Trophoblast cell (in vitro differentiated cells and primary cell): ENCODE measurements around the gene ZGPAT.

ENCODE experiments used
- DNase-seq, 2 donors: peaks; one replicate each; pipeline ENCODE4 v3.0.0-alpha.2; 2016
- H2AFZ ChIP-seq: 2 replicates; pipeline ENCODE4 v1.6.1; 2013; ENCODE audit warnings: low read length, moderate library complexity, mild to moderate bottlenecking; ENCODE audit not compliant: insufficient read depth, poor library complexity
- H2AK5ac ChIP-seq: 2 replicates; pipeline ENCODE4 v1.6.1; 2013; ENCODE audit warnings: mild to moderate bottlenecking, low read length
- H2BK120ac ChIP-seq: 2 replicates; pipeline ENCODE4 v1.6.1; 2013; ENCODE audit warnings: low read length, mild to moderate bottlenecking, moderate library complexity; ENCODE audit not compliant: insufficient read depth, poor library complexity
- H2BK12ac ChIP-seq: 2 replicates; pipeline ENCODE4 v1.6.1; 2013; ENCODE audit warnings: mild to moderate bottlenecking, low read length, moderate library complexity
- H2BK5ac ChIP-seq: 2 replicates; pipeline ENCODE4 v1.6.1; 2013; ENCODE audit warnings: low read length, low read depth, moderate library complexity, mild to moderate bottlenecking; ENCODE audit not compliant: poor library complexity
- H3K14ac ChIP-seq: 2 replicates; pipeline ENCODE4 v1.6.1; 2013; ENCODE audit warnings: mild to moderate bottlenecking, low read length
- H3K18ac ChIP-seq: 2 replicates; pipeline ENCODE4 v1.6.1; 2013; ENCODE audit warnings: mild to moderate bottlenecking, low read length
- H3K23ac ChIP-seq: 2 replicates; pipeline ENCODE4 v1.6.1; 2013; ENCODE audit warnings: low read length
- H3K27ac ChIP-seq: 2 replicates; pipeline ENCODE4 v1.5.1; 2013; ENCODE audit warnings: low read depth, mild to moderate bottlenecking, inconsistent platforms, low read length, moderate library complexity
- H3K27me3 ChIP-seq: 2 replicates; pipeline ENCODE4 v1.6.1; 2013; ENCODE audit warnings: inconsistent platforms, mild to moderate bottlenecking, low read length, moderate library complexity; ENCODE audit not compliant: insufficient read depth
- H3K36me3 ChIP-seq, 2 experiments: 1 replicate in 1 of 2; 2 replicates in 1 of 2; pipeline ENCODE4 v1.6.1; 2013; ENCODE audit warnings: low read length in 2 of 2, mild to moderate bottlenecking in 2 of 2, moderate library complexity in 1 of 2; ENCODE audit not compliant: insufficient read depth in 2 of 2, control insufficient read depth in 1 of 2
- H3K4ac ChIP-seq: 2 replicates; pipeline ENCODE4 v1.6.1; 2013; ENCODE audit warnings: low read depth, mild to moderate bottlenecking, low read length, moderate library complexity
- H3K4me1 ChIP-seq, 2 experiments: 1 replicate in 1 of 2; 2 replicates in 1 of 2; pipeline ENCODE4 v1.6.1; 2013; ENCODE audit warnings: low read length in 2 of 2, mild to moderate bottlenecking in 2 of 2, moderate library complexity in 1 of 2; ENCODE audit not compliant: insufficient read depth in 2 of 2, control insufficient read depth in 1 of 2
- H3K4me2 ChIP-seq: 2 replicates; pipeline ENCODE4 v1.6.1; 2013; ENCODE audit warnings: inconsistent platforms, mild to moderate bottlenecking, low read length, moderate library complexity
- H3K4me3 ChIP-seq: 2 replicates; pipeline ENCODE4 v1.5.1; 2013; ENCODE audit warnings: mild to moderate bottlenecking, low read depth, low read length, inconsistent platforms
- H3K79me1 ChIP-seq: one replicate; pipeline ENCODE4 v1.6.1; 2013; ENCODE audit warnings: low read length
- H3K79me2 ChIP-seq: 2 replicates; pipeline ENCODE4 v1.6.1; 2013; ENCODE audit warnings: low read length, mild to moderate bottlenecking; ENCODE audit not compliant: control insufficient read depth, insufficient read depth, poor library complexity
- H3K9ac ChIP-seq: 2 replicates; pipeline ENCODE4 v1.6.1; 2013; ENCODE audit warnings: mild to moderate bottlenecking, low read length
- H3K9me3 ChIP-seq: 2 replicates; pipeline ENCODE4 v1.6.1; 2013; ENCODE audit warnings: low read depth, mild to moderate bottlenecking, control low read depth, inconsistent platforms, low read length; ENCODE audit not compliant: insufficient read depth
- H4K12ac ChIP-seq: 2 replicates; pipeline ENCODE4 v1.6.1; 2013; ENCODE audit warnings: low read depth, mild to moderate bottlenecking, low read length, moderate library complexity
- H4K8ac ChIP-seq: 2 replicates; pipeline ENCODE4 v1.6.1; 2013; ENCODE audit warnings: low read depth, mild to moderate bottlenecking, low read length, moderate library complexity
- H4K91ac ChIP-seq: one replicate; pipeline ENCODE4 v1.6.1; 2013; ENCODE audit warnings: low read depth, mild to moderate bottlenecking, low read length, moderate library complexity
- WGBS: extraction: QIAGEN DNeasy Blood & Tissue Kit; methylation state at CpG from one replicate; pipeline ENCODE4 v1.1.7; 2013; ENCODE audit warnings: missing lambda C conversion rate; ENCODE audit not compliant: insufficient read length, insufficient coverage; ENCODE audit errors: extremely low coverage; 5-methylcytosine and 5-hydroxymethylcytosine counted together

Gene ZGPAT

DNA sequence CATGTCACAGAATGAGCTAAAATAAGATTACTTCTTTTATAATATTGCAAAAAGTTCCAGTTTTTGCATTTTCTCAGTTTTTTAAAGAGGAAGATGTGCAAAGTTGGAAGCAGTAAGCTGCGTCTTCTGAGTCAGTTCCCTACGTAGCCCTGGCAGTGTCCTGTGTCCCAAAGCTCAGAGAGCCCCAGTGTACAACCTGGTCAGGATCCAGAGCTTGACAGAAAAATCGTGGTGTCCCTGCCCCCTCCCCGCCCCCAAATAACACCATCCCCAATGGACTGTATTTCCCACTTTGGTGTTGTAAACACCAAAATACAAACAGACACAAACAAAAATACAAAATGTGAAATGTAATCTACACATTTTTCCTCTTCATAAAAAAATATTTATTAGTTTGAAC, 36.3 kb downstream of the ZGPAT start:
- Histone ChIP-seq H3K23ac (no peak overlapping the region), H3K4me1 (peaks cover 8 to 10% of the 10 kb centered on the region in 2 experiments), H3K79me1 (peaks cover 13% of the 10 kb centered on the region), H2BK12ac (no peak overlapping the region), H3K9me3 (no peaks in the 10 kb centered on the region), H3K4me3 (no peak overlapping the region), H3K4ac (no peak overlapping the region), H3K27ac (no peak overlapping the region), H2AFZ (no peak overlapping the region), H3K9ac (no peak overlapping the region), H3K14ac (no peak overlapping the region), H2AK5ac (no peak overlapping the region), H2BK5ac (no peak overlapping the region), H3K4me2 (no peak overlapping the region), H2BK120ac (no peak overlapping the region), H4K91ac (no peak overlapping the region), H3K18ac (no peak overlapping the region), H4K12ac (no peak overlapping the region), H3K27me3 (no peaks in the 10 kb centered on the region), H3K36me3 (peaks cover 34 to 43% of the 10 kb centered on the region in 2 experiments), H4K8ac (no peak overlapping the region), H3K79me2 (peaks cover 7% of the 10 kb centered on the region)
- no CpG with 5 or more reads among the region's 4 CpGs for WGBS
- no peak for DNase-seq

DNA sequence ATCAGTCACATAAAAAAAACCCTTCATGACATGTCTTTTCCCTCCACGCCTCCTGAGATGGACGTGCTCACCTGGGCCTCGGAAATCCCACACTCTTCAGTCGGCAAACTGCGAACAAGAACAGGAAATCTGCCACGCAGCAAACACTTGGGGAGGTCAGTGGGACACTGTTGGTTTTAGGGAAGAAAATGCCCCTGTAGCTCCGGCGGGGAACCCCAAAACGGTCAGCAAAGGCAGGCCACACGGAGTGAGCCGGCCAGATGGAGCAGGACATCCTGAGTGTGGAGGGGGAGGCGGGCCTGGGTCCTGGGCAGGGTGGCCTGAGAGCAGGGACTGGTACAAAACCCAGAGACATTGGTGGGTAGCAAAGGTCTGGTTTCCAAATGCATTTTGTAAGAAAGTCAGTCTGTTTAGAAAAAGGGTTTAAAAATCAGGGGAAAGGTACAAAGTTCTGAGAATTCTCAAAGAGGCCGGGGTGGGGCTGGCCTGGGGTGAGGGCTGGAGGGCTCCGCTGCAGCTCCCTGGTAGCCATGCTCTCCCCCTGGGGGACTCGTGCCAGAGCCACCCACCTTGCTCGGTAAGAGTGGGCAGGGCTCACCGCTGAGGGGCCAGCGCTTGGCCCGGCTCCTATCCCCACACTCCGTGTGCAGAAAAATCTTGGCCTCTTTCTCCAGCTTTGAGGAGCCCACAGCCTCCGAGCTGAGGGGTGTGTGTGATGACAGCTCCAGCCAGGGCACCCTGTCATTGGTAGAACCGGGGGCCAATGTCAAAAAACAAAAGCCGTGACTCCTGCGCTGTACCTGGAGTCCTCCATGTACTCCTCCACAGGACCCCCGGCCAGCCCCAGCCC, 37.0 kb downstream of the ZGPAT start:
- no peak for DNase-seq
- no CpG with 5 or more reads among the region's 25 CpGs for WGBS
- no peak overlapping the region for H4K8ac ChIP-seq

DNA sequence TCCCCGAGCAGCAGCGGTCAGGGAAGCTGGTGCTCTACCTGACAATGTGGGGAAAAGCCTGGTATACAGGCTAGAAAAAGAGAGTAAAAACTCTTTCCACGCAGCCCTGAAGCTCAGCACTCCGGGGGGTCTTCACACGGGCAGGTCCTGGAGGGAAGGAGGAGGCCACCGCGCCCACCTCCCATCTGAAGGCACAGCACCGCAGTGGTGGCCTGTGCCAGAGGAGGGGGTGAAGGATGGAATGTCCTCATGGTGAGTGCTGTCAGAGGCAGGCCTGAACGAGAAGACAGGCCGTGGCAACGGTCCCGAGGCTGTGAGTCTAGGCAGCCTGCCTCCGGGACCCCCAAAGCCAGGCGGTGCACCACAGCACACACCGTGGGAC, 37.6 kb downstream of the ZGPAT start:
- H2BK5ac ChIP-seq, result no peak overlapping the region

More for the DNA sequence above, 37.0 kb downstream of the ZGPAT start:
- no peaks in the 10 kb centered on the region for H3K9me3 ChIP-seq
- peaks cover 13% of the 10 kb centered on the region for H3K79me1 ChIP-seq
- H3K79me2 ChIP-seq, result peaks cover 7% of the 10 kb centered on the region
- no peak overlapping the region for H3K14ac ChIP-seq
- no peak overlapping the region for H3K4me3 ChIP-seq
- H2BK12ac ChIP-seq, result no peak overlapping the region
- H3K36me3 ChIP-seq, result peaks cover 34 to 43% of the 10 kb centered on the region in 2 experiments
- H3K9ac ChIP-seq, result no peak overlapping the region
- H3K4me2 ChIP-seq, result no peak overlapping the region
- no peak overlapping the region for H4K91ac ChIP-seq
- no peak overlapping the region for H3K18ac ChIP-seq
- H2AK5ac ChIP-seq, result no peak overlapping the region
- H4K12ac ChIP-seq, result no peak overlapping the region
- no peak overlapping the region for H2AFZ ChIP-seq
- no peak overlapping the region for H3K23ac ChIP-seq
- H3K4me1 ChIP-seq, result peaks cover 8 to 10% of the 10 kb centered on the region in 2 experiments
- H2BK120ac ChIP-seq, result no peak overlapping the region
- no peak overlapping the region for H3K27ac ChIP-seq
- H2BK5ac ChIP-seq, result no peak overlapping the region
- no peak overlapping the region for H3K4ac ChIP-seq
- H3K27me3 ChIP-seq, result no peaks in the 10 kb centered on the region

DNA sequence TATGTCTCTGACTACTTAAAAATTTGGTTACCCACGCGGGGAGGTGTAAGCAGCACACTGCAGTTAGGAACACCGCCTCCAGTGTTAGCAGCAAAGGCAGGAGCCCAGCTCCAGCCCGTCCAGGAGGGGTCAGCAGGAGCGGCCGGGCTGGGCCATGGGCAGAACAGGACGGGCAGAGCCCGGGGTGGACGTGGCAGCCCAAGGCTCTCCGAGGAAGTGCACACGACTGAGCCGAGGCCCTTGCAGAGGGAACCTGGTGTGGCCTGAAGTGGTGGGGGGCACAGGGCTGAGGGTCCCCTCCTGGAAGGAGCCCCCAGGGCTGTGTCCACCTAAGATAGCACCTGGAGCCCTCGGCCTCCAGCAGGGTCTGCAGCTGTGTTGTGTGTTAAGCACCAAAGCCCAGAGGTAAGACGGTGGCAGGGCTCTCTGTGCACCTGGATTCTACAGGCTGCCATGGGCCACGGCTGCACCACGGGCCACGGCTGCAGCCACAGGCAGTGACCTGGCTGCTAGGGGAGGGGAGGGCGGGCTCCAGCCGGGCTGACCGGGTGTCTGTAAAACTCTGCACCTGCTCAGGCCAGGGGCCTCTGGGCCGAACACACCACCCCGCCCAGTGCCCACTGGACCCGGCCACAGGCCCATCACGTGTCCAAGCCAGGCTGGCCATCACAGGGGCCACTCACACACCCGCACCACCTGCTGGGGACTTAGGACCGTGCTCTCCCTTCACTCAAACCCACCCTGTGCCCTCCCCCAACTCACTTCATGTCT, 38.3 kb downstream of the ZGPAT start:
- H3K23ac ChIP-seq, result no peak overlapping the region
- WGBS, result no CpG with 5 or more reads among the region's 26 CpGs

More for the DNA sequence above, 37.6 kb downstream of the ZGPAT start:
- H3K4ac ChIP-seq, result no peak overlapping the region
- H3K27ac ChIP-seq, result no peak overlapping the region
- H2BK120ac ChIP-seq, result no peak overlapping the region
- peaks cover 10% of the 10 kb centered on the region for H3K79me1 ChIP-seq
- no peak overlapping the region for H2AK5ac ChIP-seq
- no peak overlapping the region for H3K9ac ChIP-seq
- H3K14ac ChIP-seq, result no peak overlapping the region
- H4K91ac ChIP-seq, result no peak overlapping the region
- H3K27me3 ChIP-seq, result no peaks in the 10 kb centered on the region
- H2AFZ ChIP-seq, result no peak overlapping the region
- DNase-seq, result no peak
- H3K23ac ChIP-seq, result no peak overlapping the region
- peaks cover 34 to 43% of the 10 kb centered on the region in 2 experiments for H3K36me3 ChIP-seq
- H4K8ac ChIP-seq, result no peak overlapping the region
- no peak overlapping the region for H3K4me3 ChIP-seq
- no peak overlapping the region for H3K4me2 ChIP-seq
- H3K79me2 ChIP-seq, result peaks cover 5% of the 10 kb centered on the region
- WGBS, result no CpG with 5 or more reads among the region's 15 CpGs
- H4K12ac ChIP-seq, result no peak overlapping the region
- H2BK12ac ChIP-seq, result no peak overlapping the region
- peaks cover 8 to 10% of the 10 kb centered on the region in 2 experiments for H3K4me1 ChIP-seq
- H3K18ac ChIP-seq, result no peak overlapping the region
- H3K9me3 ChIP-seq, result no peaks in the 10 kb centered on the region

More for the DNA sequence above, 38.3 kb downstream of the ZGPAT start:
- Histone ChIP-seq H3K36me3 (peaks cover 34 to 43% of the 10 kb centered on the region in 2 experiments), H2BK5ac (no peak overlapping the region), H2BK12ac (no peak overlapping the region), H3K79me2 (peaks cover 2% of the 10 kb centered on the region), H3K18ac (no peak overlapping the region), H3K4ac (no peak overlapping the region), H3K27me3 (no peaks in the 10 kb centered on the region), H2AK5ac (no peak overlapping the region), H3K79me1 (peaks cover 4% of the 10 kb centered on the region), H4K91ac (no peak overlapping the region), H3K4me1 (peaks cover 5 to 7% of the 10 kb centered on the region in 2 experiments), H3K9ac (no peak overlapping the region), H3K4me2 (no peak overlapping the region), H3K9me3 (no peaks in the 10 kb centered on the region), H2AFZ (no peak overlapping the region), H4K12ac (no peak overlapping the region), H3K14ac (no peak overlapping the region), H4K8ac (no peak overlapping the region), H3K4me3 (no peak overlapping the region), H3K27ac (no peak overlapping the region), H2BK120ac (no peak overlapping the region)
- DNase-seq, result no peak
